ENCODE results near the gene CDK14.

CDK14 gene

DNA sequence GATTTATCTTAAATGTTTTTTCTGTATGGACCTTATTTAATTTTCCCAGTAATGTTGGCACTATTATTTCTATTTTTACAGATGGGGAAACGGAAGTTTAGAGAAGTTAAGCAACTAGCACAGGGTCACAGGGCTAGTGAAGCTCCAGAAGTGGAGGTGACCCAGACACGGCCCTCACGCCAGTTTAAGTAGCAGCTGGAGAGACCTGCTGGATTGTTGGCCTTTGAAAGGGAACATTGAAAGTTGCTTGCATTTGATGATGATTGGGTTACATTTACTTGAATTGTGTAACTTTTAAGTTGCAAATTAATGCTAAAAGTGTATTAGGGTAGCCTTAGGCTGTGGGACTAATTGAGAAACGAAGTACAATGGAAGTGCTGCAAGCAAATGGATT lies 25.6 kb downstream of the CDK14 start:
- CTCF ChIA-PET: interaction anchor here (0.8 to 2.1 kb wide), 2 partner anchors 9 to 26 kb away, joined by 4 to 8 read pairs; partner anchors contain the start of gene CDK14
- DNase-seq (ENCODE audit: extremely low spot score): no peak

GRCh38 chr7:90622670-90623069 lies 26.5 kb downstream of the CDK14 start:
- CTCF ChIA-PET: interaction anchor here (0.7 to 2.1 kb wide), 2 partner anchors 8 to 26 kb away, joined by 3 to 8 read pairs; partner anchors contain the start of gene CDK14

More for the DNA sequence above, 25.6 kb downstream of the CDK14 start:
- no peak for TF ChIP-seq CTCF (IDR thresholded peaks at IDR 0.05; ENCODE audit: control extremely low read depth, extremely low read depth, low read depth, missing control alignments)
- POLR2A ChIA-PET: no interaction called here

GRCh38 chr7:90624225-90624911 lies 28.2 kb downstream of the CDK14 start:
- TF ChIP-seq CTCF (IDR thresholded peaks at IDR 0.05; ENCODE audit: control extremely low read depth, extremely low read depth, low read depth, missing control alignments): no peak
- POLR2A ChIA-PET: no interaction called here
- CTCF ChIA-PET: interaction anchor here (0.7 to 2.9 kb wide), 9 partner anchors 10 to 410 kb away, joined by 3 to 13 read pairs (median 4); partner anchors contain the start of gene CDK14
- DNase-seq (ENCODE audit: extremely low spot score): no peak

More at GRCh38 chr7:90622670-90623069, 26.5 kb downstream of the CDK14 start:
- POLR2A ChIA-PET: no interaction called here
- no peak for DNase-seq (ENCODE audit: extremely low spot score)
- TF ChIP-seq CTCF (IDR thresholded peaks at IDR 0.05; ENCODE audit: control extremely low read depth, extremely low read depth, low read depth, missing control alignments): no peak

- ChIA-PET CTCF (interaction anchor here (0.7 to 2.9 kb wide), 7 partner anchors 15 to 410 kb away, joined by 3 to 13 read pairs (median 5); partner anchors contain the start of gene CDK14), POLR2A (no interaction called here)
- no peak for DNase-seq (ENCODE audit: extremely low spot score)
- no peak for TF ChIP-seq CTCF (IDR thresholded peaks at IDR 0.05; ENCODE audit: control extremely low read depth, extremely low read depth, low read depth, missing control alignments)
Measured at GRCh38 chr7:90625051-90625450, 28.9 kb downstream of the CDK14 start.

DNA sequence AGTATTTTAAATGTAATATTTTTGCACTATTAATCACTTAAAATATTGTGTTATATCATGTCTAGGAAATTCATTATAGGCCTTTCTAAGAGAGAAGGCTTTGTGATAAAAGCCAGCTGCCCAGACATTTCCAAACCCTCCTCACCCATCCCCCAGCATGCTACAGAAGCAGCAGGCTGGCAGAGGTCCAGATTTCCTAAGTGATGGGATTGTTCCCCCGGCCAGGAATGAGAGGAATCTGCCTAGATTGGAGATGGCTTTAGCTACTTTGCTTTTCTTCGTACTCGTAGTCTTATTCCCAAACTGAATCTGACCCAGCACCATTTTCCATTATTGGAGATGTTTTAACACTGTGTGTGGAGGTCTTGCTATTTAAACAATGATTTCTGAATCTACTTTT lies 29.4 kb downstream of the CDK14 start:
- ChIA-PET POLR2A (no interaction called here), CTCF (interaction anchor here (1.4 to 2.9 kb wide), 4 partner anchors 16 to 409 kb away, joined by 5 to 13 read pairs (median 6); partner anchors contain the start of gene CDK14)
- no peak for DNase-seq (ENCODE audit: extremely low spot score)
- TF ChIP-seq CTCF (IDR thresholded peaks at IDR 0.05; ENCODE audit: control extremely low read depth, extremely low read depth, low read depth, missing control alignments): no peak

DNA sequence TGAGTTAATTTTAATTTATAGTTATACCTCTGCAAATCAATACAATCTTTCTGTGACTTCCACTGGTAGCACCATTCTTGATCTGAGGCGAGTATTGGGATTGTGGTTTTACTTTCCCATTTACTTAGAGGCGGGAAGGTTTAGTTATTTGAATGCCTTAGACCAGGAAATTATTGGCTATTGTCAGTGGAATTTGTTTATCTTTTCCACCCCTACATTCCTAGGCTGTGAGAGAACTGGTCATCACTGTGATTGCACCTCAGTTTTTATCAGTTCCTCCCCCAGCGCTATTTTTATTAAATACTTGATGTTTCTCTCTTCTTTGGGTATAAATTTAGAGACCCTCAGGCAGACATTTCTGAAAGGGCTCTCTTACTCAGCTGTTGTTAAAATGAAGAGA lies 29.9 kb downstream of the CDK14 start:
- ChIA-PET CTCF (interaction anchor here (1.4 to 2.9 kb wide), 4 partner anchors 16 to 409 kb away, joined by 5 to 13 read pairs (median 6); partner anchors contain the start of gene CDK14), POLR2A (no interaction called here)
- no peak for TF ChIP-seq CTCF (IDR thresholded peaks at IDR 0.05; ENCODE audit: control extremely low read depth, extremely low read depth, low read depth, missing control alignments)
- no peak for DNase-seq (ENCODE audit: extremely low spot score)

Data from GM10248 (cell line).